Measurements from ENCODE around the gene RAB11FIP4.

The RAB11FIP4 gene

GRCh38 chr17:31564291-31564690 is 172.8 kb downstream of the RAB11FIP4 start:
- Histone ChIP-seq H3K9me3 (ENCODE audit: low read depth, low read length) (no peaks in the 10 kb centered on the region), H3K36me3 (ENCODE audit: insufficient read depth, low read length) (no peaks in the 10 kb centered on the region), H3K9ac (ENCODE audit: insufficient read length) (no peak overlapping the region), H3K27ac (no peak overlapping the region), H3K4me3 (no peak overlapping the region)
- TF ChIP-seq FOXP2 (optimal IDR thresholded peaks at IDR 0.05; ENCODE audit: control extremely low read depth, extremely low read length, insufficient read depth) (no peak), POLR2AphosphoS5 (IDR thresholded peaks at IDR 0.05; ENCODE audit: borderline replicate concordance, low read depth, low read length) (no peak), EZH2 (IDR thresholded peaks at IDR 0.05) (no peak)
- no peak for DNase-seq (ENCODE audit: low read depth, low spot score)

- DNase-seq (ENCODE audit: low read depth, low spot score), result peak; percentile 20
- Histone ChIP-seq H3K4me3 (peak overlapping the region; percentile 60), H3K9me3 (ENCODE audit: low read depth, low read length) (no peaks in the 10 kb centered on the region), H3K27ac (peak overlapping the region; percentile 48), H3K36me3 (ENCODE audit: insufficient read depth, low read length) (no peaks in the 10 kb centered on the region), H3K9ac (ENCODE audit: insufficient read length) (no peak overlapping the region)
- no peak for TF ChIP-seq EZH2 (IDR thresholded peaks at IDR 0.05)
- TF ChIP-seq FOXP2 (optimal IDR thresholded peaks at IDR 0.05; ENCODE audit: control extremely low read depth, extremely low read length, insufficient read depth), result no peak
- no peak for TF ChIP-seq POLR2AphosphoS5 (IDR thresholded peaks at IDR 0.05; ENCODE audit: borderline replicate concordance, low read depth, low read length)
Measured at GRCh38 chr17:31564883-31565301, 173.4 kb downstream of the RAB11FIP4 start.

- peak overlapping the region; percentile 60; the same call in 1 of the 2 replicates for H3K4me3 ChIP-seq
- no peak for DNase-seq (ENCODE audit: low read depth, low spot score)
- H3K27ac ChIP-seq, result peak overlapping the region; percentile 48
- no peaks in the 10 kb centered on the region for H3K9me3 ChIP-seq (ENCODE audit: low read depth, low read length)
- TF ChIP-seq FOXP2 (optimal IDR thresholded peaks at IDR 0.05; ENCODE audit: control extremely low read depth, extremely low read length, insufficient read depth), result no peak
- no peak for TF ChIP-seq EZH2 (IDR thresholded peaks at IDR 0.05)
- TF ChIP-seq POLR2AphosphoS5 (IDR thresholded peaks at IDR 0.05; ENCODE audit: borderline replicate concordance, low read depth, low read length), result no peak
- no peaks in the 10 kb centered on the region for H3K36me3 ChIP-seq (ENCODE audit: insufficient read depth, low read length)
- no peak overlapping the region for H3K9ac ChIP-seq (ENCODE audit: insufficient read length)
Measured at GRCh38 chr17:31565652-31566051, 174.2 kb downstream of the RAB11FIP4 start.

- DNase-seq (ENCODE audit: low read depth, low spot score), result no peak
- Histone ChIP-seq H3K27ac (no peak overlapping the region), H3K36me3 (ENCODE audit: insufficient read depth, low read length) (no peaks in the 10 kb centered on the region), H3K9ac (ENCODE audit: insufficient read length) (no peak overlapping the region), H3K4me3 (no peak overlapping the region), H3K9me3 (ENCODE audit: low read depth, low read length) (no peaks in the 10 kb centered on the region)
- TF ChIP-seq FOXP2 (optimal IDR thresholded peaks at IDR 0.05; ENCODE audit: control extremely low read depth, extremely low read length, insufficient read depth) (no peak), POLR2AphosphoS5 (IDR thresholded peaks at IDR 0.05; ENCODE audit: borderline replicate concordance, low read depth, low read length) (no peak), EZH2 (IDR thresholded peaks at IDR 0.05) (no peak)
Measured at GRCh38 chr17:31566247-31566991, 174.9 kb downstream of the RAB11FIP4 start.

GRCh38 chr17:31566992-31567373 is 175.5 kb downstream of the RAB11FIP4 start:
- Histone ChIP-seq H3K9me3 (ENCODE audit: low read depth, low read length) (no peaks in the 10 kb centered on the region), H3K27ac (no peak overlapping the region), H3K36me3 (ENCODE audit: insufficient read depth, low read length) (no peaks in the 10 kb centered on the region), H3K4me3 (no peak overlapping the region), H3K9ac (ENCODE audit: insufficient read length) (no peak overlapping the region)
- TF ChIP-seq EZH2 (IDR thresholded peaks at IDR 0.05) (no peak), POLR2AphosphoS5 (IDR thresholded peaks at IDR 0.05; ENCODE audit: borderline replicate concordance, low read depth, low read length) (no peak), FOXP2 (optimal IDR thresholded peaks at IDR 0.05; ENCODE audit: control extremely low read depth, extremely low read length, insufficient read depth) (no peak)
- DNase-seq (ENCODE audit: low read depth, low spot score), result no peak

GRCh38 chr17:31568121-31568520 is 176.6 kb downstream of the RAB11FIP4 start:
- Histone ChIP-seq H3K36me3 (ENCODE audit: insufficient read depth, low read length) (no peaks in the 10 kb centered on the region), H3K27ac (no peak overlapping the region), H3K9me3 (ENCODE audit: low read depth, low read length) (no peaks in the 10 kb centered on the region), H3K4me3 (no peak overlapping the region), H3K9ac (ENCODE audit: insufficient read length) (no peak overlapping the region)
- no peak for TF ChIP-seq POLR2AphosphoS5 (IDR thresholded peaks at IDR 0.05; ENCODE audit: borderline replicate concordance, low read depth, low read length)
- TF ChIP-seq FOXP2 (optimal IDR thresholded peaks at IDR 0.05; ENCODE audit: control extremely low read depth, extremely low read length, insufficient read depth), result no peak
- TF ChIP-seq EZH2 (IDR thresholded peaks at IDR 0.05), result no peak
- no peak for DNase-seq (ENCODE audit: low read depth, low spot score)

- TF ChIP-seq EZH2 (IDR thresholded peaks at IDR 0.05) (no peak), FOXP2 (optimal IDR thresholded peaks at IDR 0.05; ENCODE audit: control extremely low read depth, extremely low read length, insufficient read depth) (no peak), POLR2AphosphoS5 (IDR thresholded peaks at IDR 0.05; ENCODE audit: borderline replicate concordance, low read depth, low read length) (no peak)
- DNase-seq (ENCODE audit: low read depth, low spot score), result no peak
- Histone ChIP-seq H3K27ac (no peak overlapping the region), H3K9me3 (ENCODE audit: low read depth, low read length) (no peaks in the 10 kb centered on the region), H3K4me3 (no peak overlapping the region), H3K36me3 (ENCODE audit: insufficient read depth, low read length) (no peaks in the 10 kb centered on the region), H3K9ac (ENCODE audit: insufficient read length) (no peak overlapping the region)
Measured at GRCh38 chr17:31568539-31568938, 177.1 kb downstream of the RAB11FIP4 start.

GRCh38 chr17:31570231-31570630 is 178.8 kb downstream of the RAB11FIP4 start:
- TF ChIP-seq POLR2AphosphoS5 (IDR thresholded peaks at IDR 0.05; ENCODE audit: borderline replicate concordance, low read depth, low read length) (no peak), FOXP2 (optimal IDR thresholded peaks at IDR 0.05; ENCODE audit: control extremely low read depth, extremely low read length, insufficient read depth) (no peak), EZH2 (IDR thresholded peaks at IDR 0.05) (no peak)
- H3K4me3 ChIP-seq, result no peak overlapping the region
- no peak for DNase-seq (ENCODE audit: low read depth, low spot score)
- H3K27ac ChIP-seq, result no peak overlapping the region
- no peaks in the 10 kb centered on the region for H3K9me3 ChIP-seq (ENCODE audit: low read depth, low read length)
- no peak overlapping the region for H3K9ac ChIP-seq (ENCODE audit: insufficient read length)
- H3K36me3 ChIP-seq (ENCODE audit: insufficient read depth, low read length), result no peaks in the 10 kb centered on the region

Measured in SK-N-MC (cell line).